HTR-8/SVneo (cell line): ENCODE measurements around the gene THSD8.
"Not testable (repeated sequence)": the region's sequence is repeated elsewhere in the genome, so short reads cannot be mapped to it uniquely, and the experiment has no call there.

Experiments used
- DNase-seq: peaks from one replicate; pipeline ENCODE4 v3.0.0; 2011; ENCODE audit warnings: low spot score, mixed read lengths; ENCODE audit not compliant: insufficient read length
- FAIRE-seq: peaks from 2 replicates; lab custom pipeline; 2011; peaks lifted over from hg19 to GRCh38; lab: Jason Lieb, UNC

THSD8 gene

GRCh38 chr19:12817188-12817587 is 15.3 kb downstream of the THSD8 start:
- not testable (repeated sequence) for DNase-seq, FAIRE-seq

- not testable (repeated sequence) for FAIRE-seq, DNase-seq
Measured at GRCh38 chr19:12817810-12818209, 15.9 kb downstream of the THSD8 start.

- DNase-seq (no peak), FAIRE-seq (no peak)
Measured at GRCh38 chr19:12821761-12822160, 19.9 kb downstream of the THSD8 start.

- no peak for DNase-seq
- no peak for FAIRE-seq
Measured at GRCh38 chr19:12825254-12826131, 23.6 kb downstream of the THSD8 start.

- FAIRE-seq = no peak
Measured at GRCh38 chr19:12828494-12828893, 26.6 kb downstream of the THSD8 start.

GRCh38 chr19:12833418-12833737 is 31.5 kb downstream of the THSD8 start:
- no peak for FAIRE-seq

More at GRCh38 chr19:12828494-12828893, 26.6 kb downstream of the THSD8 start:
- no peak for DNase-seq

GRCh38 chr19:12833738-12834565 is 32.1 kb downstream of the THSD8 start:
- no peak for FAIRE-seq
- DNase-seq = peak; percentile 55

More at GRCh38 chr19:12833418-12833737, 31.5 kb downstream of the THSD8 start:
- no peak for DNase-seq

GRCh38 chr19:12834566-12834943 is 32.7 kb downstream of the THSD8 start, which contains the start of gene RTBDN:
TSS of gene RTBDN (minus strand) at chr19:12834579. CDS start at chr19:12829979, 4,600 bp downstream.
- DNase-seq (no peak), FAIRE-seq (peak; percentile 57)

- DNase-seq = no peak
- FAIRE-seq = no peak
Measured at GRCh38 chr19:12834976-12835757, 33.3 kb downstream of the THSD8 start.

- FAIRE-seq (no peak), DNase-seq (no peak)
Measured at GRCh38 chr19:12836529-12836863, 34.6 kb downstream of the THSD8 start.

- no peak for DNase-seq
- no peak for FAIRE-seq
Measured at GRCh38 chr19:12837225-12837624, 35.4 kb downstream of the THSD8 start.

- peak; percentile 76 for DNase-seq
- FAIRE-seq = no peak
Measured at GRCh38 chr19:12838182-12838885, 36.5 kb downstream of the THSD8 start, which contains the start of gene MAST1. TSS of gene MAST1 (plus strand) at chr19:12838515. CDS start at chr19:12838573, 58 bp downstream.

GRCh38 chr19:12838886-12839756 is 37.3 kb downstream of the THSD8 start:
- DNase-seq (no peak), FAIRE-seq (peak; percentile 62)

- DNase-seq (no peak), FAIRE-seq (no peak)
Measured at GRCh38 chr19:12840091-12841079, 38.5 kb downstream of the THSD8 start.

GRCh38 chr19:12841094-12841493 is 39.2 kb downstream of the THSD8 start:
- FAIRE-seq (no peak), DNase-seq (no peak)

GRCh38 chr19:12842511-12842910 is 40.6 kb downstream of the THSD8 start:
- DNase-seq = no peak
- FAIRE-seq = no peak

- FAIRE-seq (no peak), DNase-seq (no peak)
Measured at GRCh38 chr19:12843328-12843727, 41.5 kb downstream of the THSD8 start.
